ENCODE results near the gene PAPLN.

Gene PAPLN

GRCh38 chr14:73254247-73255004 lies 17.1 kb downstream of the PAPLN start:
- no peak overlapping the region for H3K4me3 ChIP-seq (ENCODE audit: low read depth, low read length)
- CTCF ChIA-PET = interaction anchor here (0.6 kb wide), 1 partner anchor 26 kb away, joined by 3 read pairs; no protein-coding TSS in a partner anchor
- POLR2A ChIA-PET = no interaction called here
- TF ChIP-seq CTCF (IDR thresholded peaks at IDR 0.05; ENCODE audit: insufficient read depth, low read length, missing control alignments) = no peak
- no peak for DNase-seq (ENCODE audit: low read depth, low spot score)

GRCh38 chr14:73255005-73255400 lies 17.7 kb downstream of the PAPLN start:
- CTCF ChIA-PET = no interaction called here
- POLR2A ChIA-PET = no interaction called here
- H3K4me3 ChIP-seq (ENCODE audit: low read depth, low read length) = no peak overlapping the region
- no peak for DNase-seq (ENCODE audit: low read depth, low spot score)
- no peak for TF ChIP-seq CTCF (IDR thresholded peaks at IDR 0.05; ENCODE audit: insufficient read depth, low read length, missing control alignments)

GRCh38 chr14:73255693-73256225 lies 18.5 kb downstream of the PAPLN start:
- POLR2A ChIA-PET = interaction anchor here (0.5 kb wide), 1 partner anchor 294 kb away, joined by 4 read pairs; no protein-coding TSS in a partner anchor
- no peak overlapping the region for H3K4me3 ChIP-seq (ENCODE audit: low read depth, low read length)
- CTCF ChIA-PET = interaction anchor here (0.9 kb wide), 1 partner anchor 216 kb away, joined by 3 read pairs; no protein-coding TSS in a partner anchor
- no peak for DNase-seq (ENCODE audit: low read depth, low spot score)
- TF ChIP-seq CTCF (IDR thresholded peaks at IDR 0.05; ENCODE audit: insufficient read depth, low read length, missing control alignments) = no peak

- no peak for DNase-seq (ENCODE audit: low read depth, low spot score)
- no peak for TF ChIP-seq CTCF (IDR thresholded peaks at IDR 0.05; ENCODE audit: insufficient read depth, low read length, missing control alignments)
- POLR2A ChIA-PET = no interaction called here
- CTCF ChIA-PET = no interaction called here
- no peak overlapping the region for H3K4me3 ChIP-seq (ENCODE audit: low read depth, low read length)
Observed at GRCh38 chr14:73258076-73258475, 20.8 kb downstream of the PAPLN start.

- DNase-seq (ENCODE audit: low read depth, low spot score) = no peak
- no peak overlapping the region for H3K4me3 ChIP-seq (ENCODE audit: low read depth, low read length)
- CTCF ChIA-PET = no interaction called here
- POLR2A ChIA-PET = no interaction called here
- no peak for TF ChIP-seq CTCF (IDR thresholded peaks at IDR 0.05; ENCODE audit: insufficient read depth, low read length, missing control alignments)
Observed at GRCh38 chr14:73258845-73259611, 21.7 kb downstream of the PAPLN start.

GRCh38 chr14:73259837-73260236 lies 22.5 kb downstream of the PAPLN start:
- no peak overlapping the region for H3K4me3 ChIP-seq (ENCODE audit: low read depth, low read length)
- no peak for DNase-seq (ENCODE audit: low read depth, low spot score)
- TF ChIP-seq CTCF (IDR thresholded peaks at IDR 0.05; ENCODE audit: insufficient read depth, low read length, missing control alignments) = no peak
- POLR2A ChIA-PET = no interaction called here
- CTCF ChIA-PET = no interaction called here
